Endothelial cell (in vitro differentiated cells): Measurements from ENCODE around the gene FCHSD2. TPM values are rescaled to one million over a fixed set of nuclear protein-coding genes. Genes with fewer than 3 reads are reported as not detected.
"Not testable (repeated sequence)": the region's sequence is repeated elsewhere in the genome, so short reads cannot be mapped to it uniquely, and the experiment has no call there.

ENCODE experiments used
- DNase-seq: peaks from one replicate; pipeline ENCODE4 v3.0.0; 2021; ENCODE audit warnings: low spot score
- H3K27ac Mint-ChIP-seq: one replicate; pipeline ENCODE4 v1.8.0; 2021; ENCODE audit warnings: mixed read lengths, inconsistent platforms; ENCODE audit not compliant: unreplicated experiment
- H3K27me3 Mint-ChIP-seq: one replicate; pipeline ENCODE4 v1.8.0; 2021; ENCODE audit warnings: mild to moderate bottlenecking, moderate library complexity, mixed read lengths, inconsistent platforms; ENCODE audit not compliant: unreplicated experiment
- H3K36me3 Mint-ChIP-seq: one replicate; pipeline ENCODE4 v1.8.0; 2021; ENCODE audit warnings: mild to moderate bottlenecking, low read depth, mixed read lengths, inconsistent platforms; ENCODE audit not compliant: unreplicated experiment
- H3K4me1 Mint-ChIP-seq: one replicate; pipeline ENCODE4 v1.8.0; 2021; ENCODE audit warnings: mild to moderate bottlenecking, mixed read lengths, inconsistent platforms; ENCODE audit not compliant: unreplicated experiment
- H3K4me3 Mint-ChIP-seq: one replicate; pipeline ENCODE4 v1.8.0; 2021; ENCODE audit warnings: mild to moderate bottlenecking, mixed read lengths, inconsistent platforms; ENCODE audit not compliant: unreplicated experiment
- H3K9me3 Mint-ChIP-seq: one replicate; pipeline ENCODE4 v1.8.0; 2021; ENCODE audit warnings: mixed read lengths, inconsistent platforms; ENCODE audit not compliant: unreplicated experiment
- total RNA-seq: library from RNA; stranded (reverse); fragmentation: NEBNext Ultra II Directional; extraction: Animal tissue kit (Norgen Biotek cat#: 25700); gene quantifications from one replicate; pipeline ENCODE4 v1.2.1, GENCODE V29; 2021; ENCODE audit not compliant: unreplicated experiment
- TF ChIP-seq, protein P1 (sequence below): fragments of 200-600 bp; sonication (generic); IDR thresholded peaks from one replicate; pipeline ENCODE4 v1.5.0; 2021; ENCODE audit warnings: antibody characterized with exemption; ENCODE audit not compliant: unreplicated experiment

FCHSD2 gene
- total RNA-seq, 1 donor from 2014 or later = 45.3 TPM

DNA sequence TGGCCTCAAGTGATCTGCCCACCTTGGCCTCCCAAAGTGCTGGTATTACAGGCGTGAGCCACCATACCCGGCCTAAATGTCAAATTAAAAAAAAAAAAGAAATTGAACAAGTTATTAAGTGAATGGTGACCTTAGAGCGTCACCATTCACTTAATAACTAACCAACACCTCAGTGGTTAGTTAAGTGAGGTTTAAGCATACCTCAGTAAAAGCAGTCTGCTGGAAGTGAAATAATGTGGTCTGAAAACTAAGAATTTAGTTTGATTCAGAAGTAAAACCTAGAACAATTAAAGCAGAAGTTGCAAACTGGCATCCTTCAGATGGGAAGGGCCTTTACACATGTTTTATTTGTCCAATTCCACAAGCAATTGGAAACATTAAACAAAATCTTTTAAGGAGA, 71.5 kb downstream of the FCHSD2 start:
- Mint-ChIP-seq H3K9me3 (no peaks in the 10 kb centered on the region), H3K4me1 (peaks cover 14% of the 10 kb centered on the region), H3K27ac (no peak overlapping the region), H3K27me3 (peaks cover 3% of the 10 kb centered on the region), H3K36me3 (peaks cover 4% of the 10 kb centered on the region), H3K4me3 (no peak overlapping the region)
- TF ChIP-seq, protein P1, sequence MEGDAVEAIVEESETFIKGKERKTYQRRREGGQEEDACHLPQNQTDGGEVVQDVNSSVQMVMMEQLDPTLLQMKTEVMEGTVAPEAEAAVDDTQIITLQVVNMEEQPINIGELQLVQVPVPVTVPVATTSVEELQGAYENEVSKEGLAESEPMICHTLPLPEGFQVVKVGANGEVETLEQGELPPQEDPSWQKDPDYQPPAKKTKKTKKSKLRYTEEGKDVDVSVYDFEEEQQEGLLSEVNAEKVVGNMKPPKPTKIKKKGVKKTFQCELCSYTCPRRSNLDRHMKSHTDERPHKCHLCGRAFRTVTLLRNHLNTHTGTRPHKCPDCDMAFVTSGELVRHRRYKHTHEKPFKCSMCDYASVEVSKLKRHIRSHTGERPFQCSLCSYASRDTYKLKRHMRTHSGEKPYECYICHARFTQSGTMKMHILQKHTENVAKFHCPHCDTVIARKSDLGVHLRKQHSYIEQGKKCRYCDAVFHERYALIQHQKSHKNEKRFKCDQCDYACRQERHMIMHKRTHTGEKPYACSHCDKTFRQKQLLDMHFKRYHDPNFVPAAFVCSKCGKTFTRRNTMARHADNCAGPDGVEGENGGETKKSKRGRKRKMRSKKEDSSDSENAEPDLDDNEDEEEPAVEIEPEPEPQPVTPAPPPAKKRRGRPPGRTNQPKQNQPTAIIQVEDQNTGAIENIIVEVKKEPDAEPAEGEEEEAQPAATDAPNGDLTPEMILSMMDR = no peak
- DNase-seq = no peak

DNA sequence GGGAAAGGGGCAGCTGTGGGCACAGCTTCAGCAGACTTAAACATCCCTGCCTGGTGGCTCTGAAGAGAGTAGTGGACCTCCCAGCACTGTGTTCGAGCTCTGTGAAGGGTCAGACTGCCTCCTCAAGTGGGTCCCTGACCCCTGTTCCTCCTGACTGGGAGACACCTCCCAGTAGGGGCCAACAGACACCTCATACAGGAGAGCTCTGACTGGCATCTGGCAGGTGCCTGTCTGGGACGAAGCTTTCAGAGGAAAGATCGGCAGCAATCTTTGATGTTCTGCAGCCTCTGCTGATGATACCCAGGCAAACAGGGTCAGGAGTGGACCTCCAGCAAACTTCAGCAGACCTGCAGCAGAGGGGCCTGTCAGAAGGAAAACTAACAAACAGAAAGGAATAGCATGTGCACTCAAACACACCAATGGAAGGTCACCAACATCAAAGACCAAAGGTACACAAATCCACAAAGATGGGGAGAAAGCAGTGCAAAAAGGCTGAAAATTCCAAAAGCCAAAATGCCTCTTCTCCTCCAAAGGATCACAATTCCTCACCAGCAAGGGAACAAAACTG, 80.2 kb downstream of the FCHSD2 start:
- H3K9me3 Mint-ChIP-seq, DNase-seq, H3K4me1 Mint-ChIP-seq, H3K27ac Mint-ChIP-seq, H3K36me3 Mint-ChIP-seq, H3K4me3 Mint-ChIP-seq, H3K27me3 Mint-ChIP-seq: not testable (repeated sequence)

DNA sequence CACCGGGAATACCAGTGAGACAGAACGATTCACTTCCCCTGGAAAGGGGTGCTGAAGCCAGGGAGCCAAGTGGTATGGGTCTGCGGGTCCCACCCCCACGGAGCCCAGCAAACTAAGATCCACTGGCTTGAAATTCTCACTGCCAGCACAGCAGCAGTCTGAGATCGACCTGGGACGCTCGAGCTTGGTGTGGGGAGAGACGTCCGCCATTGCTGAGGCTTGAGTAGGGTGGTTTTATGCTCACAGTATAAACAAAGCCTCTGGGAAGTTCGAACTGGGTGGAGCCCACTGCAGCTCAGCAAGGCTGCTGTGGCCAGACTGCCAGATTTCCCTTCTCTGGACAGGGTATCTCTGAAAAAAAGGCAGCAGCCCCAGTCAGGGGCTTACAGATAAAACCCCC, 80.7 kb downstream of the FCHSD2 start:
- H3K27ac Mint-ChIP-seq, H3K4me1 Mint-ChIP-seq, H3K36me3 Mint-ChIP-seq, H3K4me3 Mint-ChIP-seq, DNase-seq, H3K27me3 Mint-ChIP-seq, H3K9me3 Mint-ChIP-seq: not testable (repeated sequence)

DNA sequence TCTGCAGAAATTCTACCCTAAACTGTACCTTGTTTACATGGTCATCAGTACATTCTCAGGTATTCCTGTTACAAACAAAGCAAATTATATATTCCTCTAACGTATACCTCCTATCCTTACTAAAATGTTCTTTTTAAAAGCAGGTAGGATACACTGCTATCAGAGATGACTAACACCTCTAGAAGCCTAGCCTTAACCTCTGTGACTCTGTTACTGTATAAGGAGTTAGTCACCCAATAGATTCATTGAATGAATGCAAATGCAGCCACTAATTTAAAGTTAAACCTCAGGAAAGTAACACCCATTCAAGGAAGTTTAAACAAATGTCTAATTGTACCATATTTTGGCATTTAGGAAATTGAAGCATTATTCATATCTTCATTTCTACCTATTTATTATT, 82.2 kb downstream of the FCHSD2 start:
- H3K4me1 Mint-ChIP-seq = peaks cover 9% of the 10 kb centered on the region
- no peak overlapping the region for H3K27ac Mint-ChIP-seq
- no peaks in the 10 kb centered on the region for H3K9me3 Mint-ChIP-seq
- peaks cover 4% of the 10 kb centered on the region for H3K27me3 Mint-ChIP-seq
- no peak for DNase-seq
- peaks cover 6% of the 10 kb centered on the region for H3K36me3 Mint-ChIP-seq
- TF ChIP-seq, protein P1 = no peak
- no peak overlapping the region for H3K4me3 Mint-ChIP-seq

GRCh38 chr11:73058989-73059674, 83.0 kb downstream of the FCHSD2 start:
- TF ChIP-seq, protein P1 = no peak
- peaks cover 17% of the 10 kb centered on the region for H3K4me1 Mint-ChIP-seq
- peaks cover 6% of the 10 kb centered on the region for H3K36me3 Mint-ChIP-seq
- DNase-seq = no peak
- H3K27me3 Mint-ChIP-seq = peaks cover 4% of the 10 kb centered on the region
- H3K9me3 Mint-ChIP-seq = no peaks in the 10 kb centered on the region
- no peak overlapping the region for H3K27ac Mint-ChIP-seq
- no peak overlapping the region for H3K4me3 Mint-ChIP-seq

GRCh38 chr11:73055655-73056354, 86.3 kb downstream of the FCHSD2 start:
- DNase-seq = no peak
- TF ChIP-seq, protein P1 = no peak
- H3K4me3 Mint-ChIP-seq = no peak overlapping the region
- H3K27ac Mint-ChIP-seq = no peak overlapping the region
- H3K27me3 Mint-ChIP-seq = peaks cover 4% of the 10 kb centered on the region
- no peaks in the 10 kb centered on the region for H3K9me3 Mint-ChIP-seq
- H3K4me1 Mint-ChIP-seq = peaks cover 18% of the 10 kb centered on the region
- H3K36me3 Mint-ChIP-seq = peaks cover 4% of the 10 kb centered on the region
